ENCODE measurements around the gene APOE. TPM values are rescaled to one million over a fixed set of nuclear protein-coding genes. Genes with fewer than 3 reads are reported as not detected.

The APOE gene
- total and polyA plus RNA-seq, 9 of the 15 experiments (the other 6 are each of a cell fraction or from before 2014, with no cell fraction given) = 0.14 to 180 (median 58.1) TPM; not detected in 1

DNA sequence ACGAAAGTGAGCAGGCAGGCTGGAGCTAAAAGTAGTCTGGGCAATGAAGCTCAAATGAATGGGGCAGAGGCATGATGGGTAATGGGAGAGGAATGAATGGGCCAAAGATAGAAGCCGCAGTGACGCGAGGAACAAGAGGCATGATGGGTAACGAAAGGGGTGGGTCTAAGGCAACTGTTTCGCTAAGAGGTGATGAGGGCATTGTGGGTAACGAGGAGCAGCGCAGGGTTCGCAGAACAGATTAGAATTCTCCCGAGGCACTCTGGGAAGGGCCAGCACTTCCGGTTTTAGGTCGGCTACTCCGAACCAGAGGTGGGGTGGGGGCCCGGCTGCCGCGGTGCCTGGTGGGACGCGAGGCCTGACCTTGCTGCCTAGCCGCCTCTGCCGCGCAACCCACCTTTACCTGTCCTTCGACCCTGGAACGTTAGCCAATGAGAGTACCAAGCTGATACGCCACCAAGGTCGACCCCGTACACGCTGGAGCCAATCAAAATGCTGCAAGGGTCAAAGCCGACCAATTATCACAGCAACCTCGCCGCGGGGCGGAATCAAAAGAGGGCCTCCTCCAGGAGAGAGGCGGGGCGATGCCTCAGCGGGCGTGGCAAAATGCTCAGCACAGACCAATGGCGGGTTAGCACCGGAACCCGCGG lies 15.1 kb upstream of the APOE start (continued):
- TF ChIP-seq, protein P1, sequence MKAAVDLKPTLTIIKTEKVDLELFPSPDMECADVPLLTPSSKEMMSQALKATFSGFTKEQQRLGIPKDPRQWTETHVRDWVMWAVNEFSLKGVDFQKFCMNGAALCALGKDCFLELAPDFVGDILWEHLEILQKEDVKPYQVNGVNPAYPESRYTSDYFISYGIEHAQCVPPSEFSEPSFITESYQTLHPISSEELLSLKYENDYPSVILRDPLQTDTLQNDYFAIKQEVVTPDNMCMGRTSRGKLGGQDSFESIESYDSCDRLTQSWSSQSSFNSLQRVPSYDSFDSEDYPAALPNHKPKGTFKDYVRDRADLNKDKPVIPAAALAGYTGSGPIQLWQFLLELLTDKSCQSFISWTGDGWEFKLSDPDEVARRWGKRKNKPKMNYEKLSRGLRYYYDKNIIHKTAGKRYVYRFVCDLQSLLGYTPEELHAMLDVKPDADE (conservative IDR thresholded peaks at IDR 0.05; ENCODE audit: control insufficient read depth, low read depth, low read length) = no peak; the same call in 1 of the 2 replicates
- TF ChIP-seq ZNF143 (CRISPR knock-in tag; IDR thresholded peaks at IDR 0.05) (peak; percentile 91), NFE2L1 (tag; IDR thresholded peaks at IDR 0.05; ENCODE audit: borderline replicate concordance, low read depth) (no peak), ZNF140 (CRISPR knock-in tag; IDR thresholded peaks at IDR 0.05) (no peak), ZNF561 (CRISPR knock-in tag; conservative IDR thresholded peaks at IDR 0.05) (no peak), RBM39 (optimal IDR thresholded peaks at IDR 0.05; ENCODE audit: low read depth, low read length) (no peak), CBX8 (IDR thresholded peaks at IDR 0.05; ENCODE audit: borderline replicate concordance, extremely low read depth, low read depth, low read length, poor library complexity, severe bottlenecking) (no peak), CBFB (CRISPR knock-in tag; IDR thresholded peaks at IDR 0.05) (no peak), SAFB (IDR thresholded peaks at IDR 0.05; ENCODE audit: borderline replicate concordance, low read depth, low read length) (no peak), ZNF282 (CRISPR knock-in tag; IDR thresholded peaks at IDR 0.05) (no peak), MCM3 (IDR thresholded peaks at IDR 0.05) (no peak), KLF6 (CRISPR knock-in tag; IDR thresholded peaks at IDR 0.05; ENCODE audit: borderline replicate concordance) (no peak), ZBTB1 (CRISPR knock-in tag; IDR thresholded peaks at IDR 0.05; ENCODE audit: borderline replicate concordance, low read depth) (no peak), BCLAF1 (IDR thresholded peaks at IDR 0.05; ENCODE audit: borderline replicate concordance in 1 of 2, control insufficient read depth in 1 of 2, low read depth in 2 of 2, low read length in 1 of 2) (peak in 1 of 2 experiments; percentile 67; a peak in 1 of 4 replicates), CC2D1A (IDR thresholded peaks at IDR 0.05) (no peak; the same call in 1 of the 2 replicates), KHSRP (IDR thresholded peaks at IDR 0.05) (no peak), COPS2 (conservative IDR thresholded peaks at IDR 0.05) (no peak), PHB (CRISPR knock-in tag; IDR thresholded peaks at IDR 0.05) (no peak)
- TF ChIP-seq, protein P2, sequence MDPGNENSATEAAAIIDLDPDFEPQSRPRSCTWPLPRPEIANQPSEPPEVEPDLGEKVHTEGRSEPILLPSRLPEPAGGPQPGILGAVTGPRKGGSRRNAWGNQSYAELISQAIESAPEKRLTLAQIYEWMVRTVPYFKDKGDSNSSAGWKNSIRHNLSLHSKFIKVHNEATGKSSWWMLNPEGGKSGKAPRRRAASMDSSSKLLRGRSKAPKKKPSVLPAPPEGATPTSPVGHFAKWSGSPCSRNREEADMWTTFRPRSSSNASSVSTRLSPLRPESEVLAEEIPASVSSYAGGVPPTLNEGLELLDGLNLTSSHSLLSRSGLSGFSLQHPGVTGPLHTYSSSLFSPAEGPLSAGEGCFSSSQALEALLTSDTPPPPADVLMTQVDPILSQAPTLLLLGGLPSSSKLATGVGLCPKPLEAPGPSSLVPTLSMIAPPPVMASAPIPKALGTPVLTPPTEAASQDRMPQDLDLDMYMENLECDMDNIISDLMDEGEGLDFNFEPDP (CRISPR knock-in tag; IDR thresholded peaks at IDR 0.05) = no peak
- TF ChIP-seq, protein P3, sequence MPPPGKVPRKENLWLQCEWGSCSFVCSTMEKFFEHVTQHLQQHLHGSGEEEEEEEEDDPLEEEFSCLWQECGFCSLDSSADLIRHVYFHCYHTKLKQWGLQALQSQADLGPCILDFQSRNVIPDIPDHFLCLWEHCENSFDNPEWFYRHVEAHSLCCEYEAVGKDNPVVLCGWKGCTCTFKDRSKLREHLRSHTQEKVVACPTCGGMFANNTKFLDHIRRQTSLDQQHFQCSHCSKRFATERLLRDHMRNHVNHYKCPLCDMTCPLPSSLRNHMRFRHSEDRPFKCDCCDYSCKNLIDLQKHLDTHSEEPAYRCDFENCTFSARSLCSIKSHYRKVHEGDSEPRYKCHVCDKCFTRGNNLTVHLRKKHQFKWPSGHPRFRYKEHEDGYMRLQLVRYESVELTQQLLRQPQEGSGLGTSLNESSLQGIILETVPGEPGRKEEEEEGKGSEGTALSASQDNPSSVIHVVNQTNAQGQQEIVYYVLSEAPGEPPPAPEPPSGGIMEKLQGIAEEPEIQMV (tag; conservative IDR thresholded peaks at IDR 0.05; ENCODE audit: low read depth) = no peak
